ENCODE results near the gene KAZALD1.

Gene KAZALD1

DNA sequence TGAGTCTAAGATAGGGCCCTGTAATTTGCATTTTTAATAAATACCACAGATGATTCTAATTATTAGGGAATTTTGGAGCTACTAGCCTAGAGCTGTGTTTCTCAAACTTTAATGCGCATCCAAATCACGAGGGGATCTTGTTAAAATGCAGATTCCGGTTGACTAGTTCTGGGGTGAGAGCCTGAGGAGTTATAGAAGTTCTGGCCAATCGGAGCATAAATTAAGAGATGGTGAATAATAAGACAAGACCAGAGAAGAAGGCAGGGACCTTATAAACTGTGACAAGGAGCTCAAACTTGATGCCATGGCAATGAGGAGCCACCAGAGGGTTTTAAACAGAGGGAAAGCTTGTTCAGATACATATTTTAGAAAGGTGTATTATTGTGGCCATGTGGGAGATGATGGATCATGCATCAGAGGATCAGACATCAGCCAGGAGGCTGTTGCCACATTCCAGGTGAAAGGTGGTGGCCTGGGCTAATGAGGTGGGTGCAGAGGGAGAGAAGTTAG lies 39.6 kb downstream of the KAZALD1 start:
- Histone ChIP-seq H4K20me1 (ENCODE audit: insufficient read depth, low read length) (no peaks in the 10 kb centered on the region), H3K79me2 (ENCODE audit: insufficient read depth, low read length) (no peaks in the 10 kb centered on the region), H3K9ac (ENCODE audit: low read length) (no peak overlapping the region), H3K4me1 (ENCODE audit: insufficient read depth, low read length, severe bottlenecking) (no peaks in the 10 kb centered on the region), H3K27me3 (ENCODE audit: insufficient read depth, low read length) (no peaks in the 10 kb centered on the region), H2AFZ (ENCODE audit: low read length) (no peak overlapping the region), H3K36me3 (ENCODE audit: insufficient read depth, low read length) (no peaks in the 10 kb centered on the region), H3K4me2 (ENCODE audit: low read length) (no peak overlapping the region), H3K9me3 (ENCODE audit: low read length) (no peaks in the 10 kb centered on the region), H3K27ac (ENCODE audit: low read depth, low read length, poor library complexity, severe bottlenecking) (no peak overlapping the region), H3F3A (ENCODE audit: insufficient read depth, low read length) (no peaks in the 10 kb centered on the region), H3K9me2 (ENCODE audit: low read depth, low read length) (no peaks in the 10 kb centered on the region), H3K4me3 (ENCODE audit: low read depth, low read length, poor library complexity, severe bottlenecking) (no peak overlapping the region)
- TF ChIP-seq, protein P1, sequence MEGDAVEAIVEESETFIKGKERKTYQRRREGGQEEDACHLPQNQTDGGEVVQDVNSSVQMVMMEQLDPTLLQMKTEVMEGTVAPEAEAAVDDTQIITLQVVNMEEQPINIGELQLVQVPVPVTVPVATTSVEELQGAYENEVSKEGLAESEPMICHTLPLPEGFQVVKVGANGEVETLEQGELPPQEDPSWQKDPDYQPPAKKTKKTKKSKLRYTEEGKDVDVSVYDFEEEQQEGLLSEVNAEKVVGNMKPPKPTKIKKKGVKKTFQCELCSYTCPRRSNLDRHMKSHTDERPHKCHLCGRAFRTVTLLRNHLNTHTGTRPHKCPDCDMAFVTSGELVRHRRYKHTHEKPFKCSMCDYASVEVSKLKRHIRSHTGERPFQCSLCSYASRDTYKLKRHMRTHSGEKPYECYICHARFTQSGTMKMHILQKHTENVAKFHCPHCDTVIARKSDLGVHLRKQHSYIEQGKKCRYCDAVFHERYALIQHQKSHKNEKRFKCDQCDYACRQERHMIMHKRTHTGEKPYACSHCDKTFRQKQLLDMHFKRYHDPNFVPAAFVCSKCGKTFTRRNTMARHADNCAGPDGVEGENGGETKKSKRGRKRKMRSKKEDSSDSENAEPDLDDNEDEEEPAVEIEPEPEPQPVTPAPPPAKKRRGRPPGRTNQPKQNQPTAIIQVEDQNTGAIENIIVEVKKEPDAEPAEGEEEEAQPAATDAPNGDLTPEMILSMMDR (IDR thresholded peaks at IDR 0.05; ENCODE audit: low read length), result no peak

DNA sequence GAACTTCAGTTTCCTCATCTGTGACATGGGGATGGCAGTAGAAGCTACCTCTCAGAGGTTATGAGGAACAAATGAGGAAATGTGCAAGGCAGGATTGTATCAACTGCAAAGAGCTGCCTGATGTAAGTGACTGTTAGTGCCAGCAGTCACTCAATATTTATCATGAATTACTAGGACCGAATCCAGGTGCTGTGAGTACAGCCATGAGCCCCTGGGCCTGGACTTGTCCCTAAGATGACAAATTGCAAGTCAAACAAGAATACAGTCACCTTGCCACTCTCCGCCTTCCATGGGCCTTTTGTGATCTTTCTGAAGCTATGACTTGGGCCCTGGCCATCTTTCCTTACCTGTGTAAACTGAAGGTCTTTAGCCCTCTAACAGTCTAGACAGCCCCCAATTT lies 41.6 kb downstream of the KAZALD1 start:
- Histone ChIP-seq H3F3A (ENCODE audit: insufficient read depth, low read length) (no peaks in the 10 kb centered on the region), H3K9ac (ENCODE audit: low read length) (no peak overlapping the region), H3K27me3 (ENCODE audit: insufficient read depth, low read length) (no peaks in the 10 kb centered on the region), H3K4me2 (ENCODE audit: low read length) (no peak overlapping the region), H3K4me3 (ENCODE audit: low read depth, low read length, poor library complexity, severe bottlenecking) (no peak overlapping the region), H3K36me3 (ENCODE audit: insufficient read depth, low read length) (no peaks in the 10 kb centered on the region), H3K27ac (ENCODE audit: low read depth, low read length, poor library complexity, severe bottlenecking) (no peak overlapping the region), H4K20me1 (ENCODE audit: insufficient read depth, low read length) (no peaks in the 10 kb centered on the region), H3K4me1 (ENCODE audit: insufficient read depth, low read length, severe bottlenecking) (no peaks in the 10 kb centered on the region), H3K9me3 (ENCODE audit: low read length) (no peaks in the 10 kb centered on the region), H2AFZ (ENCODE audit: low read length) (no peak overlapping the region), H3K79me2 (ENCODE audit: insufficient read depth, low read length) (no peaks in the 10 kb centered on the region), H3K9me2 (ENCODE audit: low read depth, low read length) (no peaks in the 10 kb centered on the region)
- TF ChIP-seq, protein P1 (IDR thresholded peaks at IDR 0.05; ENCODE audit: low read length), result no peak

DNA sequence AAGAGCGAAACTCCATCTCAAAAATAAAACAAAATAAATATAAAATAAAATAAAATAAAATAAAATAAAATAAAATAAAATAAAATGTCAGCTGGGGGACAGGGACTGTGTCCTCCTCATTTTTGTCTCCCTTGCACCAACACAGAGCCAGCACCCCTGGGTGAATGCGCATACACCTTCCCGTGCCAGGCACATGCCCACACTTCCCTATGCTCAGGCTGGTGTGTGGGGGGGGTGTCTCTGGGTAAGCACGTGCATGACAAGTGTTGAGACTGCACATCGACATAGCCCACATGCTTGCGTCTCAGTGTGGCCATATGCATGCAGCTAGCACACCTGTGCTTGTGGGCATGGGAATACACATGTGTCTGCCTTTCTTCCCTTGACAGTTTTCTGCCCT lies 44.6 kb downstream of the KAZALD1 start:
- H3K9ac ChIP-seq (ENCODE audit: low read length), result no peak overlapping the region
- no peaks in the 10 kb centered on the region for H3F3A ChIP-seq (ENCODE audit: insufficient read depth, low read length)
- H3K4me3 ChIP-seq (ENCODE audit: low read depth, low read length, poor library complexity, severe bottlenecking), result no peak overlapping the region
- no peaks in the 10 kb centered on the region for H4K20me1 ChIP-seq (ENCODE audit: insufficient read depth, low read length)
- H3K9me3 ChIP-seq (ENCODE audit: low read length), result no peaks in the 10 kb centered on the region
- H3K9me2 ChIP-seq (ENCODE audit: low read depth, low read length), result no peaks in the 10 kb centered on the region
- no peaks in the 10 kb centered on the region for H3K36me3 ChIP-seq (ENCODE audit: insufficient read depth, low read length)
- no peak overlapping the region for H3K27ac ChIP-seq (ENCODE audit: low read depth, low read length, poor library complexity, severe bottlenecking)
- H3K79me2 ChIP-seq (ENCODE audit: insufficient read depth, low read length), result no peaks in the 10 kb centered on the region
- H2AFZ ChIP-seq (ENCODE audit: low read length), result no peak overlapping the region
- no peak overlapping the region for H3K4me2 ChIP-seq (ENCODE audit: low read length)
- H3K27me3 ChIP-seq (ENCODE audit: insufficient read depth, low read length), result no peaks in the 10 kb centered on the region
- no peaks in the 10 kb centered on the region for H3K4me1 ChIP-seq (ENCODE audit: insufficient read depth, low read length, severe bottlenecking)
- TF ChIP-seq EZH2 (IDR thresholded peaks at IDR 0.05; ENCODE audit: borderline replicate concordance, low read length), result no peak
- TF ChIP-seq, protein P1 (IDR thresholded peaks at IDR 0.05; ENCODE audit: low read length), result no peak

Data from OCI-LY1 (cell line).